SK-N-SH (cell line): ENCODE data around the gene EDEM2. TPM values are rescaled to one million over a fixed set of nuclear protein-coding genes. Genes with fewer than 3 reads are reported as not detected.

ENCODE experiments used
- CTCF ChIA-PET: fragments of 300-600, 350-600 bp; formaldehyde crosslinking; extraction: SDS; loops from one replicate; lab custom pipeline; 2021; lab: Yijun Ruan, JAX
- POLR2A ChIA-PET: fragments of 350-600 bp; sonication (Branson Sonifier 250); formaldehyde crosslinking; extraction: SDS; loops from one replicate; lab custom pipeline; 2020; ENCODE audit warnings: antibody characterized with exemption, inconsistent platforms; lab: Yijun Ruan, JAX
- DNase-seq: peaks from one replicate; pipeline ENCODE4 v3.0.0; 2012
- H2AFZ ChIP-seq: fragments of 200-600 bp; sonication (generic); 2 replicates; pipeline ENCODE4 v1.8.1; 2016; ENCODE audit warnings: antibody characterized with exemption, mild to moderate bottlenecking, low read depth
- H3F3A ChIP-seq: fragments of 200-600 bp; sonication (generic); replicated peaks from 2 replicates; pipeline ENCODE3; 2016; ENCODE audit warnings: antibody characterized with exemption, mild to moderate bottlenecking; ENCODE audit not compliant: insufficient read depth
- H3K27ac ChIP-seq, 2 experiments: fragments of 200-500 bp in 1 of 2; fragments of 200-600 bp in 1 of 2; sonication (Bioruptor generic) in 1 of 2; sonication (generic), shearing (Covaris generic) in 1 of 2; 2 replicates each; pipeline versions ENCODE4 v1.5.1 to v1.6.1; 2014 to 2016; ENCODE audit warnings: low read depth in 2 of 2, inconsistent platforms in 1 of 2, low read length in 1 of 2, mild to moderate bottlenecking in 1 of 2, mixed read lengths in 1 of 2
- H3K27me3 ChIP-seq: fragments of 200-600 bp; sonication (generic), shearing (Covaris generic); 2 replicates; pipeline ENCODE4 v1.6.1; 2016; ENCODE audit warnings: mixed run types; ENCODE audit not compliant: insufficient read depth
- H3K36me3 ChIP-seq, 2 experiments: fragments of 200-500 bp in 1 of 2; fragments of 200-600 bp in 1 of 2; sonication (Bioruptor generic) in 1 of 2; sonication (generic) in 1 of 2; replicated peaks in 1 of 2; 2 replicates each; pipeline versions ENCODE3 to v1.5.1; 2014 to 2016; ENCODE audit warnings: low read length in 1 of 2, mild to moderate bottlenecking in 1 of 2; ENCODE audit not compliant: insufficient read depth in 2 of 2, control insufficient read depth in 1 of 2
- H3K4me1 ChIP-seq, 2 experiments: fragments of 200-500 bp in 1 of 2; fragments of 200-600 bp in 1 of 2; sonication (Bioruptor generic) in 1 of 2; sonication (generic), shearing (Covaris generic) in 1 of 2; 2 replicates each; pipeline versions ENCODE4 v1.5.1 to v1.6.1; 2014 to 2016; ENCODE audit warnings: low read depth in 1 of 2, low read length in 1 of 2, mixed run types in 1 of 2; ENCODE audit not compliant: insufficient read depth in 2 of 2, control insufficient read depth in 1 of 2
- H3K4me2 ChIP-seq: fragments of 200-600 bp; sonication (generic), shearing (Covaris generic); 2 replicates; pipeline ENCODE4 v1.6.1; 2017; ENCODE audit warnings: mixed run types
- H3K4me3 ChIP-seq, 2 experiments: fragments of 200-500 bp in 1 of 2; fragments of 200-600 bp in 1 of 2; sonication (Bioruptor generic) in 1 of 2; sonication (generic), shearing (Covaris generic) in 1 of 2; 2 replicates each; pipeline versions ENCODE4 v1.5.1 to v1.8.1; 2014 to 2016; ENCODE audit warnings: low read depth in 2 of 2, inconsistent platforms in 1 of 2, low read length in 1 of 2, mild to moderate bottlenecking in 1 of 2, mixed read lengths in 1 of 2, moderate library complexity in 1 of 2
- H3K79me2 ChIP-seq: fragments of 200-600 bp; sonication (generic); 2 replicates; pipeline ENCODE4 v1.8.1; 2017; ENCODE audit warnings: mild to moderate bottlenecking; ENCODE audit not compliant: insufficient read depth
- H3K9ac ChIP-seq: fragments of 200-600 bp; sonication (generic); 2 replicates; pipeline ENCODE4 v1.6.1; 2017; ENCODE audit warnings: mixed run types
- H3K9me2 ChIP-seq: fragments of 200-600 bp; sonication (generic); 2 replicates; pipeline ENCODE4 v1.6.1; 2017; ENCODE audit warnings: mixed run types
- H3K9me3 ChIP-seq: fragments of 200-600 bp; sonication (generic); 2 replicates; pipeline ENCODE4 v1.6.1; 2017; ENCODE audit warnings: mixed run types, mild to moderate bottlenecking, moderate library complexity
- H4K20me1 ChIP-seq: fragments of 200-600 bp; sonication (generic); 2 replicates; pipeline ENCODE4 v1.6.1; 2017; ENCODE audit warnings: mild to moderate bottlenecking, mixed run types; ENCODE audit not compliant: insufficient read depth
- CHD2 ChIP-seq: fragments of 150-350 bp; IDR thresholded peaks from 2 replicates; pipeline ENCODE4 v1.6.1; 2018; ENCODE audit warnings: low read length; ENCODE audit not compliant: partially characterized antibody
- ELF1 ChIP-seq: IDR thresholded peaks from 2 replicates; pipeline ENCODE4 v1.4.0; 2012
- FOXJ3 ChIP-seq: sonication (generic); formaldehyde crosslinking; IDR thresholded peaks from 2 replicates; pipeline ENCODE4 v1.5.1; 2020; ENCODE audit warnings: mild to moderate bottlenecking, missing genetic modification reagents
- GATA2 ChIP-seq: sonication (generic); formaldehyde crosslinking; IDR thresholded peaks from 2 replicates; pipeline ENCODE4 v1.5.0; 2020; ENCODE audit warnings: mild to moderate bottlenecking, missing genetic modification reagents
- JUND ChIP-seq: IDR thresholded peaks from 2 replicates; pipeline ENCODE4 v1.4.0; 2012
- NFIC ChIP-seq: IDR thresholded peaks from 2 replicates; pipeline ENCODE4 v1.4.0; 2012; ENCODE audit warnings: borderline replicate concordance
- POLR2AphosphoS5 ChIP-seq: IDR thresholded peaks from 2 replicates; pipeline ENCODE4 v1.6.1; 2012; ENCODE audit warnings: low read depth, low read length
- RAD21 ChIP-seq: IDR thresholded peaks from 2 replicates; pipeline ENCODE4 v1.6.1; 2012; ENCODE audit warnings: mild to moderate bottlenecking, low read length
- RFX5 ChIP-seq: IDR thresholded peaks from 2 replicates; pipeline ENCODE4 v1.6.1; 2012; ENCODE audit warnings: mild to moderate bottlenecking, improper control_type of control experiment, low read length
- RXRA ChIP-seq: IDR thresholded peaks from 2 replicates; pipeline ENCODE4 v1.4.0; 2012; ENCODE audit warnings: low read depth, mild to moderate bottlenecking, borderline replicate concordance
- TCF12 ChIP-seq: IDR thresholded peaks from 2 replicates; pipeline ENCODE4 v1.4.0; 2012
- WGBS: methylation state at CpG from one replicate; pipeline ENCODE4 v1.1.6; 2017; ENCODE audit warnings: low lambda C conversion rate; 5-methylcytosine and 5-hydroxymethylcytosine counted together
- polyA plus RNA-seq, 3 experiments: library from polyadenylated mRNA; depleted of rRNA; stranded (reverse); fragments of >200 nt; gene quantifications; 2 replicates each; pipeline ENCODE4 v1.2.3, GENCODE V29; 2012
- TF ChIP-seq, protein P1 (sequence below): IDR thresholded peaks from 2 replicates; pipeline ENCODE4; 2012
- TF ChIP-seq, protein P2 (sequence below): IDR thresholded peaks from 2 replicates; pipeline ENCODE4 v1.4.0; 2012; ENCODE audit warnings: low read depth, borderline replicate concordance
- TF ChIP-seq, protein P3 (sequence below): fragments of 200-600 bp; sonication (generic); IDR thresholded peaks from 2 replicates; pipeline ENCODE4 v1.6.1; 2017; ENCODE audit warnings: antibody characterized with exemption, mild to moderate bottlenecking, moderate library complexity
- TF ChIP-seq, protein P4 (sequence below): IDR thresholded peaks from 2 replicates; pipeline ENCODE4 v1.4.0; 2012; ENCODE audit warnings: low read depth, borderline replicate concordance

Gene EDEM2
- polyA plus RNA-seq, 1 of the 3 experiments (the other 2 are of a cell fraction), result 34.3 TPM

DNA sequence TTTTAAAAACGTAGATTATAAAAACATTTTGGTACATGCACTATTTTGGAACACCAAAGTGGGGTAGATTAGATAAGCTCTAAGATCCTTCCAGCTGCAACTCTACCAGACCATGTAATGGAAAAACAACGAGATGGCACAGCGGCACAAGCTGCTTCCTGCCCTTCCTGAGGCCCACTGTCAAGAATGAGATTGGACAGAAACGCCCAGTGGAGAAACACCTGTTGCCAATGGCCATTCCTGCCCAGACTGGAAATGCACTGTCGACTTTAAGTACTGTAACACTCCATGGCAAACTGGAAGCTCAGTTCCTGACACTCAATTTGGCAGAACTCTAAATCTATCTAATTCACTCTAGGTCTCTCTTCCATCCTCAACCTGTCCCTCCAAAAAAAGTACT lies 21.4 kb downstream of the EDEM2 start:
- Histone ChIP-seq H3K27ac (no peak overlapping the region), H3K27me3 (no peaks in the 10 kb centered on the region), H3K4me1 (0 out of 4 replicates have a peak, but pooled peaks cover 0 to 4% of the 10 kb centered on the region in 2 experiments), H3K9ac (no peak overlapping the region), H3K9me3 (no peaks in the 10 kb centered on the region), H4K20me1 (no peaks in the 10 kb centered on the region), H3K4me3 (no peak overlapping the region), H3K36me3 (peaks cover 24 to 39% of the 10 kb centered on the region in 2 experiments), H3K4me2 (no peak overlapping the region), H3K79me2 (no peaks in the 10 kb centered on the region), H3K9me2 (no peaks in the 10 kb centered on the region), H2AFZ (no peak overlapping the region), H3F3A (peaks cover 8% of the 10 kb centered on the region)
- ChIA-PET POLR2A (no interaction called here), CTCF (interaction anchor here (1.3 to 2.2 kb wide), 2 partner anchors 19 to 33 kb away, joined by 3 to 5 read pairs; no protein-coding TSS in a partner anchor)
- no peak for DNase-seq
- TF ChIP-seq ELF1, result no peak
- TF ChIP-seq TCF12, result no peak
- TF ChIP-seq, protein P1, sequence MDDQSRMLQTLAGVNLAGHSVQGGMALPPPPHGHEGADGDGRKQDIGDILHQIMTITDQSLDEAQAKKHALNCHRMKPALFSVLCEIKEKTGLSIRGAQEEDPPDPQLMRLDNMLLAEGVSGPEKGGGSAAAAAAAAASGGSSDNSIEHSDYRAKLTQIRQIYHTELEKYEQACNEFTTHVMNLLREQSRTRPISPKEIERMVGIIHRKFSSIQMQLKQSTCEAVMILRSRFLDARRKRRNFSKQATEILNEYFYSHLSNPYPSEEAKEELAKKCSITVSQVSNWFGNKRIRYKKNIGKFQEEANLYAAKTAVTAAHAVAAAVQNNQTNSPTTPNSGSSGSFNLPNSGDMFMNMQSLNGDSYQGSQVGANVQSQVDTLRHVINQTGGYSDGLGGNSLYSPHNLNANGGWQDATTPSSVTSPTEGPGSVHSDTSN, result no peak
- no peak for TF ChIP-seq FOXJ3 (CRISPR knock-in tag)
- TF ChIP-seq, protein P2, sequence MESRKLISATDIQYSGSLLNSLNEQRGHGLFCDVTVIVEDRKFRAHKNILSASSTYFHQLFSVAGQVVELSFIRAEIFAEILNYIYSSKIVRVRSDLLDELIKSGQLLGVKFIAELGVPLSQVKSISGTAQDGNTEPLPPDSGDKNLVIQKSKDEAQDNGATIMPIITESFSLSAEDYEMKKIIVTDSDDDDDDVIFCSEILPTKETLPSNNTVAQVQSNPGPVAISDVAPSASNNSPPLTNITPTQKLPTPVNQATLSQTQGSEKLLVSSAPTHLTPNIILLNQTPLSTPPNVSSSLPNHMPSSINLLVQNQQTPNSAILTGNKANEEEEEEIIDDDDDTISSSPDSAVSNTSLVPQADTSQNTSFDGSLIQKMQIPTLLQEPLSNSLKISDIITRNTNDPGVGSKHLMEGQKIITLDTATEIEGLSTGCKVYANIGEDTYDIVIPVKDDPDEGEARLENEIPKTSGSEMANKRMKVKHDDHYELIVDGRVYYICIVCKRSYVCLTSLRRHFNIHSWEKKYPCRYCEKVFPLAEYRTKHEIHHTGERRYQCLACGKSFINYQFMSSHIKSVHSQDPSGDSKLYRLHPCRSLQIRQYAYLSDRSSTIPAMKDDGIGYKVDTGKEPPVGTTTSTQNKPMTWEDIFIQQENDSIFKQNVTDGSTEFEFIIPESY, result no peak
- TF ChIP-seq RXRA, result no peak
- TF ChIP-seq GATA2 (CRISPR knock-in tag), result no peak
- no peak for TF ChIP-seq RFX5
- TF ChIP-seq NFIC, result no peak
- no peak for TF ChIP-seq CHD2
- no peak for TF ChIP-seq JUND
- TF ChIP-seq, protein P3, sequence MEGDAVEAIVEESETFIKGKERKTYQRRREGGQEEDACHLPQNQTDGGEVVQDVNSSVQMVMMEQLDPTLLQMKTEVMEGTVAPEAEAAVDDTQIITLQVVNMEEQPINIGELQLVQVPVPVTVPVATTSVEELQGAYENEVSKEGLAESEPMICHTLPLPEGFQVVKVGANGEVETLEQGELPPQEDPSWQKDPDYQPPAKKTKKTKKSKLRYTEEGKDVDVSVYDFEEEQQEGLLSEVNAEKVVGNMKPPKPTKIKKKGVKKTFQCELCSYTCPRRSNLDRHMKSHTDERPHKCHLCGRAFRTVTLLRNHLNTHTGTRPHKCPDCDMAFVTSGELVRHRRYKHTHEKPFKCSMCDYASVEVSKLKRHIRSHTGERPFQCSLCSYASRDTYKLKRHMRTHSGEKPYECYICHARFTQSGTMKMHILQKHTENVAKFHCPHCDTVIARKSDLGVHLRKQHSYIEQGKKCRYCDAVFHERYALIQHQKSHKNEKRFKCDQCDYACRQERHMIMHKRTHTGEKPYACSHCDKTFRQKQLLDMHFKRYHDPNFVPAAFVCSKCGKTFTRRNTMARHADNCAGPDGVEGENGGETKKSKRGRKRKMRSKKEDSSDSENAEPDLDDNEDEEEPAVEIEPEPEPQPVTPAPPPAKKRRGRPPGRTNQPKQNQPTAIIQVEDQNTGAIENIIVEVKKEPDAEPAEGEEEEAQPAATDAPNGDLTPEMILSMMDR, result no peak
- 84% methylated on average over 5 of the region's 5 CpGs for WGBS

GRCh38 chr20:35122756-35123405 lies 24.3 kb downstream of the EDEM2 start:
- Histone ChIP-seq H3K9me2 (no peaks in the 10 kb centered on the region), H3K27me3 (no peaks in the 10 kb centered on the region), H4K20me1 (no peaks in the 10 kb centered on the region), H3K9ac (no peak overlapping the region), H3K79me2 (no peaks in the 10 kb centered on the region), H3K4me2 (no peak overlapping the region), H2AFZ (no peak overlapping the region), H3K9me3 (no peaks in the 10 kb centered on the region), H3K4me1 (peaks cover 0 to under 1% of the 10 kb centered on the region in 2 experiments; a peak in 1 of 4 replicates), H3K27ac (no peak overlapping the region), H3K36me3 (peaks cover 24 to 46% of the 10 kb centered on the region in 2 experiments), H3K4me3 (no peak overlapping the region), H3F3A (peaks cover 5% of the 10 kb centered on the region)
- 98% methylated on average over 5 of the region's 5 CpGs for WGBS
- no peak for DNase-seq
- POLR2A ChIA-PET, result no interaction called here
- CTCF ChIA-PET, result interaction anchor here (0.8 to 1.7 kb wide), 2 partner anchors 22 to 27 kb away, joined by 3 to 4 read pairs; no protein-coding TSS in a partner anchor
- TF ChIP-seq CHD2 (no peak), POLR2AphosphoS5 (no peak), RAD21 (no peak)
- TF ChIP-seq, protein P4, sequence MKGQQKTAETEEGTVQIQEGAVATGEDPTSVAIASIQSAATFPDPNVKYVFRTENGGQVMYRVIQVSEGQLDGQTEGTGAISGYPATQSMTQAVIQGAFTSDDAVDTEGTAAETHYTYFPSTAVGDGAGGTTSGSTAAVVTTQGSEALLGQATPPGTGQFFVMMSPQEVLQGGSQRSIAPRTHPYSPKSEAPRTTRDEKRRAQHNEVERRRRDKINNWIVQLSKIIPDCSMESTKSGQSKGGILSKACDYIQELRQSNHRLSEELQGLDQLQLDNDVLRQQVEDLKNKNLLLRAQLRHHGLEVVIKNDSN, result no peak
